B cell (primary cell): ENCODE data around the gene LIMCH1. TPM values are rescaled to one million over a fixed set of nuclear protein-coding genes. Genes with fewer than 3 reads are reported as not detected.

Source experiments
- ATAC-seq: fragments of 200-7000 bp; cut with Tn5 transposase; one replicate; pipeline ENCODE4 v1.10.0; 2021; ENCODE audit warnings: low read depth, mild to moderate bottlenecking, moderate number of reproducible peaks, moderate library complexity
- CTCF ChIA-PET: fragments of 350-600 bp; sonication (Branson Sonifier 250); formaldehyde crosslinking; loops from one replicate; lab custom pipeline; 2021; ENCODE audit warnings: antibody characterized with exemption, inconsistent platforms; lab: Charles Lee
- POLR2A ChIA-PET: fragments of 350-600 bp; sonication (Branson Sonifier 250); formaldehyde crosslinking; loops from one replicate; lab custom pipeline; 2021; ENCODE audit warnings: antibody characterized with exemption; lab: Charles Lee
- DNase-seq: peaks from one replicate; pipeline ENCODE4 v3.0.0; 2013
- H2AFZ ChIP-seq: 2 replicates; pipeline ENCODE4 v1.6.1; 2012; ENCODE audit warnings: mild to moderate bottlenecking, low read depth, low read length; ENCODE audit not compliant: insufficient read depth, poor library complexity, severe bottlenecking
- H3K27ac ChIP-seq, 2 donors: 1 replicate in 1 of 2; 2 replicates in 1 of 2; pipeline ENCODE4 v1.5.1; 2012 to 2013; ENCODE audit warnings: low read length in 2 of 2, mild to moderate bottlenecking in 2 of 2, moderate library complexity in 1 of 2
- H3K27me3 ChIP-seq, 4 experiments: fragments of 200-600 bp in 1 of 4; sonication (generic) in 1 of 4; replicated peaks in 1 of 4; 1 replicate in 2 of 4; 2 replicates in 2 of 4; pipeline versions ENCODE4 v1.6.1 to v1.7.0; 2013 to 2016; ENCODE audit warnings: low read length in 3 of 4, mild to moderate bottlenecking in 2 of 4, mixed read lengths in 1 of 4, moderate library complexity in 1 of 4; ENCODE audit not compliant: insufficient read depth in 4 of 4, control insufficient read depth in 3 of 4; ENCODE audit errors: control extremely low read depth in 1 of 4
- H3K36me3 ChIP-seq, 2 experiments: replicated peaks in 1 of 2; 1 replicate in 1 of 2; 2 replicates in 1 of 2; pipeline versions ENCODE4 v1.6.1 to v1.7.1; 2013; ENCODE audit warnings: low read length in 1 of 2; ENCODE audit not compliant: insufficient read depth in 2 of 2, control insufficient read depth in 1 of 2; ENCODE audit errors: control extremely low read depth in 1 of 2, extremely low read depth in 1 of 2
- H3K4me1 ChIP-seq, 2 donors: fragments of 200-600 bp in 1 of 2; sonication (generic) in 1 of 2; 1 replicate in 1 of 2; 2 replicates in 1 of 2; pipeline versions ENCODE4 v1.5.1 to v1.6.1; 2013 to 2017; ENCODE audit warnings: low read length in 2 of 2; ENCODE audit not compliant: control insufficient read depth in 2 of 2, insufficient read depth in 2 of 2
- H3K4me2 ChIP-seq: replicated peaks from 2 replicates; pipeline ENCODE3; 2012; ENCODE audit warnings: mild to moderate bottlenecking, low read depth, low read length; ENCODE audit not compliant: poor library complexity, severe bottlenecking
- H3K4me3 ChIP-seq, 5 experiments: fragments of 200-600 bp in 1 of 5; sonication (generic) in 1 of 5; 1 replicate in 3 of 5; 2 replicates in 2 of 5; pipeline versions ENCODE4 v1.5.1 to v1.7.0; 2011 to 2016; ENCODE audit warnings: low read length in 4 of 5, mild to moderate bottlenecking in 4 of 5, low read depth in 2 of 5, control low read depth in 1 of 5, moderate library complexity in 1 of 5; ENCODE audit not compliant: insufficient read depth in 1 of 5; ENCODE audit errors: control extremely low read depth in 1 of 5, extremely low read depth in 1 of 5
- H3K79me2 ChIP-seq: fragments of 200-600 bp; sonication (generic); one replicate; pipeline ENCODE4 v1.6.0; 2016; ENCODE audit warnings: low read length; ENCODE audit not compliant: control insufficient read depth, insufficient read depth
- H3K9ac ChIP-seq: fragments of 200-600 bp; sonication (generic); 2 replicates; pipeline ENCODE4 v1.6.1; 2017; ENCODE audit warnings: mild to moderate bottlenecking, low read length, moderate library complexity
- H3K9me3 ChIP-seq, 3 donors: one replicate each; pipeline versions ENCODE4 v1.6.1 to v1.7.1; 2013; ENCODE audit warnings: low read length in 2 of 3; ENCODE audit not compliant: control insufficient read depth in 2 of 3, insufficient read depth in 1 of 3; ENCODE audit errors: control extremely low read depth in 1 of 3
- H4K20me1 ChIP-seq: 2 replicates; pipeline ENCODE4 v1.6.0; 2012; ENCODE audit warnings: mild to moderate bottlenecking, low read length; ENCODE audit not compliant: insufficient read depth, control insufficient read depth, poor library complexity, severe bottlenecking
- H3K27ac Mint-ChIP-seq: one replicate; pipeline ENCODE4 v1.8.0; 2021; ENCODE audit warnings: mixed read lengths
- H3K27me3 Mint-ChIP-seq: one replicate; pipeline ENCODE4 v1.8.0; 2021; ENCODE audit warnings: mixed read lengths
- H3K4me1 Mint-ChIP-seq: one replicate; pipeline ENCODE4 v1.8.0; 2021; ENCODE audit warnings: mixed read lengths
- H3K4me3 Mint-ChIP-seq: one replicate; pipeline ENCODE4 v1.8.0; 2021; ENCODE audit warnings: mixed read lengths
- H3K9me3 Mint-ChIP-seq: one replicate; pipeline ENCODE4 v1.8.0; 2022; ENCODE audit warnings: mixed read lengths; ENCODE audit not compliant: insufficient read depth
- EZH2 ChIP-seq: IDR thresholded peaks from 2 replicates; pipeline ENCODE4 v1.6.1; 2012; ENCODE audit warnings: borderline replicate concordance, low read depth, mild to moderate bottlenecking, moderate library complexity, low read length; ENCODE audit not compliant: insufficient read depth, poor library complexity, severe bottlenecking
- WGBS: methylation state at CpG from one replicate; pipeline ENCODE4 v1.1.5; 2013; ENCODE audit warnings: missing lambda C conversion rate; ENCODE audit not compliant: insufficient coverage; 5-methylcytosine and 5-hydroxymethylcytosine counted together
- intact Hi-C: fragments of 100-400 bp; cut with micrococcal nuclease; formaldehyde crosslinking; loops from one replicate; pipeline ENCODE4 v1.10.0; 2022
- polyA plus RNA-seq: library from polyadenylated mRNA; depleted of rRNA; stranded (reverse); fragments of >200 nt; gene quantifications from 2 replicates; pipeline ENCODE4 v1.2.3, GENCODE V29; 2012
- total RNA-seq, 2 donors: library from RNA; stranded (reverse); fragments of 120-200 nt in 1 of 2; gene quantifications; 1 replicate in 1 of 2; 2 replicates in 1 of 2; pipeline versions ENCODE4 v1.2.3 to v1.2.4, GENCODE V29; 2013 to 2022
- TF ChIP-seq, protein P1 (sequence below): fragments of 200-600 bp; IDR thresholded peaks from one replicate; pipeline ENCODE4 v1.8.0; 2022; ENCODE audit warnings: antibody characterized with exemption, mild to moderate bottlenecking

Gene LIMCH1
- total and polyA plus RNA-seq, 2 donors (not counting 1 experiment from before 2014, with no cell fraction given), result not detected

DNA sequence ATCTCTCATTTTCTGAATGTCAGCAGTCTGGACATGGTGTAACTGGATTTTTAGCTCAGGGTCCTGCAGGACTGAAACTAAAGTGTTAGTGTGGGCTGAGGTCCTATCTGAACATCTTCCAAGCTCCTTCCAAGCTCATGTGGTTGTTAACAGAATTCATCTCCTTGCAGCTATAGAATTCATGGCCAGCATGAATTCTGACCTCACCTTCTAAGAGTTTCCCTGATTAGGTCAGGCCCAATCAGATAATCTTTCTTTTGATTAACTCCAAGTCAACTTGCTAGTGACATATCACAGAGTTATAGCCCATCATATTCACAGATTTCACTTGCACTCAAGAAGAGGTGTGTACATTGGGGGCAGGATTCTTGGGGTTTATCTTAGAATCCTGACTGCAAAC is 59.5 kb downstream of the LIMCH1 start:
- no peaks in the 10 kb centered on the region for H3K4me1 ChIP-seq
- ATAC-seq, result no peak
- Mint-ChIP-seq H3K27me3 (peaks cover 14% of the 10 kb centered on the region), H3K4me1 (no peaks in the 10 kb centered on the region), H3K27ac (no peak overlapping the region), H3K4me3 (no peak overlapping the region), H3K9me3 (no peaks in the 10 kb centered on the region)
- H3K4me3 ChIP-seq, result no peak overlapping the region
- intact Hi-C loops, result no loop called here
- no peak for DNase-seq
- no peak overlapping the region for H2AFZ ChIP-seq
- H3K9me3 ChIP-seq, result no peaks in the 10 kb centered on the region
- H3K79me2 ChIP-seq, result no peaks in the 10 kb centered on the region
- ChIA-PET POLR2A (no interaction called here), CTCF (no interaction called here)
- no peak overlapping the region for H3K9ac ChIP-seq
- H3K27ac ChIP-seq, result no peak overlapping the region
- H4K20me1 ChIP-seq, result no peaks in the 10 kb centered on the region
- no peak overlapping the region for H3K4me2 ChIP-seq
- H3K36me3 ChIP-seq, result no peaks in the 10 kb centered on the region
- TF ChIP-seq EZH2, result no peak
- TF ChIP-seq, protein P1, sequence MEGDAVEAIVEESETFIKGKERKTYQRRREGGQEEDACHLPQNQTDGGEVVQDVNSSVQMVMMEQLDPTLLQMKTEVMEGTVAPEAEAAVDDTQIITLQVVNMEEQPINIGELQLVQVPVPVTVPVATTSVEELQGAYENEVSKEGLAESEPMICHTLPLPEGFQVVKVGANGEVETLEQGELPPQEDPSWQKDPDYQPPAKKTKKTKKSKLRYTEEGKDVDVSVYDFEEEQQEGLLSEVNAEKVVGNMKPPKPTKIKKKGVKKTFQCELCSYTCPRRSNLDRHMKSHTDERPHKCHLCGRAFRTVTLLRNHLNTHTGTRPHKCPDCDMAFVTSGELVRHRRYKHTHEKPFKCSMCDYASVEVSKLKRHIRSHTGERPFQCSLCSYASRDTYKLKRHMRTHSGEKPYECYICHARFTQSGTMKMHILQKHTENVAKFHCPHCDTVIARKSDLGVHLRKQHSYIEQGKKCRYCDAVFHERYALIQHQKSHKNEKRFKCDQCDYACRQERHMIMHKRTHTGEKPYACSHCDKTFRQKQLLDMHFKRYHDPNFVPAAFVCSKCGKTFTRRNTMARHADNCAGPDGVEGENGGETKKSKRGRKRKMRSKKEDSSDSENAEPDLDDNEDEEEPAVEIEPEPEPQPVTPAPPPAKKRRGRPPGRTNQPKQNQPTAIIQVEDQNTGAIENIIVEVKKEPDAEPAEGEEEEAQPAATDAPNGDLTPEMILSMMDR, result no peak
- H3K27me3 ChIP-seq, result no peaks in the 10 kb centered on the region

DNA sequence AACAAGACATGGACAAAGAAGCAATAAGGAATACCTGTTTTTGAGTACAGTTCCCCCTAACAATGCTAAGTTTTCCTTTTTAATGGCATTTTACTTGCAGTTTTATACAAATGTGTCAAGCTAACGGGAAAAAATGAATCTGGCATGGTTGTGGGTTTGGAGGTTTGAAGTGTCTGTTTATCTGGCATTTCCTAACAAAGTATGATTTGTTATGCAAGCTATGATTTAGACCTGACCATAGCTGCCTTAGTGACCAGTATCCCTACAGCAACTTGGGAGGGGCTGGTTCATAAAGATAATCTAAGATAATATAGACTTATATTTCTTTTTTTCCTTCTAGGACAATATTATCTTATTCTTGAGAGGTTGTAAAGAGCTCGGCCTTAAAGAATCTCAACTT is 60.6 kb downstream of the LIMCH1 start:
- 80% methylated on average over 1 of the region's 2 CpGs for WGBS
- Histone ChIP-seq H3K9ac (no peak overlapping the region), H3K27ac (no peak overlapping the region), H4K20me1 (no peaks in the 10 kb centered on the region), H3K4me3 (no peak overlapping the region), H2AFZ (no peak overlapping the region), H3K4me2 (no peak overlapping the region), H3K4me1 (no peaks in the 10 kb centered on the region), H3K79me2 (no peaks in the 10 kb centered on the region), H3K36me3 (no peaks in the 10 kb centered on the region), H3K9me3 (no peaks in the 10 kb centered on the region), H3K27me3 (no peaks in the 10 kb centered on the region)
- TF ChIP-seq, protein P1, result no peak
- no peak for TF ChIP-seq EZH2
- intact Hi-C loops, result no loop called here
- Mint-ChIP-seq H3K4me3 (no peak overlapping the region), H3K27me3 (peaks cover 14% of the 10 kb centered on the region), H3K4me1 (no peaks in the 10 kb centered on the region), H3K27ac (no peak overlapping the region), H3K9me3 (no peaks in the 10 kb centered on the region)
- ATAC-seq, result no peak
- POLR2A ChIA-PET, result no interaction called here
- DNase-seq, result no peak
- CTCF ChIA-PET, result no interaction called here
